GM19193 (cell line): ENCODE measurements around the gene LCE3D.

Experiments used
- POLR2A ChIP-seq: IDR thresholded peaks from 4 replicates; pipeline ENCODE4 v1.6.1; 2011; ENCODE audit not compliant: insufficient read depth, insufficient read length; ENCODE audit errors: extremely low read depth

The LCE3D gene

DNA sequence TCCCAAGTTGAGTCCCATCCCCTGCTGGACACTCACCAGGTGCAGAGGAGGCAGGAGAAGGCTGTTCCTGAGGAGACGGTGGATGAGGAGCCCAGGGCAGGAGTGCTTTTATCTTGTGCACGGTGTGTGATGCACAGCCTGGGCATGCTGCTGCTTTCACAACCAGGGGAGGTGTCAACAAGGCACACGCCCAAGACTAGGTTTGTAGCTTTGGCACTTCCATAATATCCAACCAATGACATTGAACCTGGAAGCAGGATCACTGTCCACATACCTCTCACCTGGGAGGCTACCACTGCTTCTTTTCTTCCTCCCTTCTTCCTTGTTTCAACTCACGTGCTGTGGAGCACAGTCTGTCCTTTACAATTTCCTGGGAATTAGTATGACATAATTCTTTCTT lies at the start of gene LCE3D:
LCE3D (minus strand) TSS at position 84 of the 400 bp plus-strand sequence. CDS start 580 bp downstream, outside the sequence.
- no peak for TF ChIP-seq POLR2A

GRCh38 chr1:152626744-152627143 lies 46.4 kb upstream of the LCE3D start:
- no peak for TF ChIP-seq POLR2A

- TF ChIP-seq POLR2A = no peak
Observed at GRCh38 chr1:152623203-152623844, 43.0 kb upstream of the LCE3D start.

DNA sequence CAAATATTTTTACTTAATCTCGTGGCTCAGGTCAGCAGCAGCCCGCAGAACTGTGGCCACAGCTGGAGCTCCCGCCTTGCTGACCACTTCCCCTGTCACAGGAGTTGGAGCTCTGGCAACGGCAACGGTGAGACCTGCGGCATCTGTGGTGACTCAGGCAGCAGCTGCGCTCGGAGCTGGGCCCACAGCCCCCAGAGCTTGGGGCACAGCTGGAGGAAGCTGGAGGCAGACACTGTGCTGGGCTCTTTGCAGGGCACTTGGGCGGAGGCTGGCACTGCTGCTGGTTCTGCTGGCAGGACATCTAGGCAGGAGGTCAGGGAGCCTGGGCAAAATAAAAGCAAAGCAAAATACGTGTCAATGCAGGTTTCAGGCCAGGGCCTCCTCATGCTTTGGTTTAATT lies 42.5 kb upstream of the LCE3D start, which contains the start of gene LCE3A:
LCE3A (minus strand) TSS at position 301 of the 400 bp plus-strand sequence; CDS start at position 301, 0 bp downstream.
- TF ChIP-seq POLR2A = no peak

DNA sequence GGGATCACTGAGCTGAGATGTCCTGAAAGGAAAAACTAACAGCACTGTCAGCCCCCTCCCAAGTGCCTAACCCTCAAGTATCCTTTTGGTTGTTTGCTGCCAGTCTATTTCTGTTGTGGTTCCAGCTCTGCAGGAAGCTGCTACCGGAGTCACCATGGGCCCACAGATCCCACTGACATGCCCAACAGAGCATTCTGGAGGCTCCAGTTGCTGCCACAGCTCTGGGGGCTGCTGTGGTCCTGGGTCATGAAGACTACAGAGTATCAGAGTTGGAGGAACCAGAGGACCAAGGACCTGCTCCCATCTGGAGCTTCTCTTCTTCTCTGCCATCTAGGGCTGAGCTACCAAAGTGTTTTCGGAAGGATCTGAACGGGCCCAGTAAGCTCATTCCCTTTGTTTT lies 41.7 kb upstream of the LCE3D start:
- TF ChIP-seq POLR2A = no peak

DNA sequence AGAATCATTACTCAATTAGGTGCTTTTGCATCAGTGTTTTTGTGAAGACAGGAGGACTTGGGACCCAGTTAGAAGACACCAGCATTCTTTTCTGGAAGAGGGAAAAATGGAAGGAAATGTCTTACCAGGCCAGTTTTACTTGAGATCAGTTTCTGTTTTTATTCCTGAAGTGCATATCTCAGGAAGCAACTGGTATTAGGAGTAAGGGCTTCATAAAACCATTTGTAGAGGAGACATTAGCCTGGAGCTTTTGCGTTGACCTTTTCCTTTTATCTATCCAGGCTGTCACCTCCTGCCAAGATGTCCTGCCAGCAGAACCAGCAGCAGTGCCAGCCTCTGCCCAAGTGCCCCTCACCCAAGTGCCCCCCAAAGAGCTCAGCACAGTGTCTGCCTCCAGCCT lies 33.2 kb upstream of the LCE3D start, which contains the start of gene LCE3B:
LCE3B (plus strand) TSS at position 301 of the 400 bp plus-strand sequence; CDS start at position 301, 0 bp downstream.
- no peak for TF ChIP-seq POLR2A

DNA sequence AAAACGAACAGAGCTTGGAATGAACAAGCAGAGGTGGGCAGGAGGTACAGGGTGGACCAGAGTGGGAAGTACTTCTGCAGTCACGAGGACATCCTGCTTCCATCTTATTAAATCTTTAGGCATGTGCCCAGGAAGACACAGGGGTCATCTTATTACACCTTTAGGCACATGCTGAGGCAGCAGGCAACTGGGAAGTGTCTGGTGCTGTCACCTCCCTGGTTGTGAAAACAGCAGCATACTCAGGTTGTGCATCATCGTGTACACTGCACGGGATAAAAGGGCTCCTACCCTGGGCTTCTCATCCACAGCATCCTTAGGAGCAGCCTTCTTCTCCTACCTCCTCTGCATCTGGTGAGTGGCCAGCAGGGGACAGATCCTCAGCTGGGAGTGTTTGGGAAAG lies 19.6 kb upstream of the LCE3D start, which contains the start of gene LCE3C:
LCE3C (plus strand) TSS at position 301 of the 400 bp plus-strand sequence. CDS start 498 bp downstream, outside the sequence.
- no peak for TF ChIP-seq POLR2A

- no peak for TF ChIP-seq POLR2A
Observed at GRCh38 chr1:152596986-152597385, 16.7 kb upstream of the LCE3D start.

GRCh38 chr1:152585586-152585985 lies 5.3 kb upstream of the LCE3D start:
- TF ChIP-seq POLR2A = no peak

GRCh38 chr1:152582647-152583046 lies 2.3 kb upstream of the LCE3D start:
- TF ChIP-seq POLR2A = no peak

GRCh38 chr1:152577168-152577567 lies 3.1 kb downstream of the LCE3D start:
- no peak for TF ChIP-seq POLR2A

DNA sequence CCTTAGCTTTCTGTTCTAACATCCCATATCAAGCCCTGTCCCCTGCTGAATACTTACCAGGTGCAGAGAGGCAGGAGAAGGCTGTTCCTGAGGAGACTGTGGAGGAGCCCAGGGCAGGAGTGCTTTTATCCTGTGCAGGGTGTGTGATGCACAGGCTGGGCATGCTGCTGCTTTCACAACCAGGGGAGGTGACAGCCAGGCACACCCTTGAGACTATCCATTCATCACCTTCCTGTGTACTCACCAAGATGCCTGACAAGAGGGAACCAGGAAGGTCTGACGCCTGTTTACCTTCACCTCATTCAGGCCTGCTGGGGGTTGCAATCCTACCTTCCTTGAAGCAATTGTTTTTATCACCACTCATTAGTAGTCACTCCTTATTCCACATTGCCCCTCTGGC lies 13.6 kb downstream of the LCE3D start, which contains the start of gene LCE3E:
LCE3E (minus strand) TSS at position 100 of the 400 bp plus-strand sequence. CDS start 572 bp downstream, outside the sequence.
- no peak for TF ChIP-seq POLR2A

GRCh38 chr1:152565535-152566215 lies 14.6 kb downstream of the LCE3D start:
- no peak for TF ChIP-seq POLR2A

DNA sequence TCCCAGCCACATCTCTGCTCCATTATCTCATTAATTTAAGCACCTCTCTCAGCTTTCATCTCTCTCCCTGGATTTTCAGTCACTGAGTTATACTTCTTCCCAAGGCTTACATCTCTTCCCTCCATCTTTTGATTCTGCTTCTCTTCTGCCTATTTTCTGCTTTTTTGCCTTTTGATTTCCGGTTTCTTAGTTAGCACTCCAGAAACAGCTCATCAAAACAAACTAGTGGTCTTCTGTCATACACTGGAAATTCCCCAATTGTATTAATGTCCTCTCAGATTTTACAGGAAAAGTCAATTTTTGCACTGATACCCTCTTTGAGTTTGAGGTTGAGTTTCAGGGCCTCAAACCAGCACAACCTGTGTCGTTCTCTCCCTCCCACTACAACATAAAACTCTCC lies 15.2 kb downstream of the LCE3D start:
- TF ChIP-seq POLR2A = no peak

GRCh38 chr1:152546704-152547103 lies 33.6 kb downstream of the LCE3D start:
- TF ChIP-seq POLR2A = no peak

GRCh38 chr1:152543820-152544219 lies 36.5 kb downstream of the LCE3D start:
- no peak for TF ChIP-seq POLR2A
